ENCODE measurements around the gene TEKTIP1. TPM values are rescaled to one million over a fixed set of nuclear protein-coding genes. Genes with fewer than 3 reads are reported as not detected.

TEKTIP1 gene
- total RNA-seq, 1 experiment from 2014 or later: 1.3 TPM

DNA sequence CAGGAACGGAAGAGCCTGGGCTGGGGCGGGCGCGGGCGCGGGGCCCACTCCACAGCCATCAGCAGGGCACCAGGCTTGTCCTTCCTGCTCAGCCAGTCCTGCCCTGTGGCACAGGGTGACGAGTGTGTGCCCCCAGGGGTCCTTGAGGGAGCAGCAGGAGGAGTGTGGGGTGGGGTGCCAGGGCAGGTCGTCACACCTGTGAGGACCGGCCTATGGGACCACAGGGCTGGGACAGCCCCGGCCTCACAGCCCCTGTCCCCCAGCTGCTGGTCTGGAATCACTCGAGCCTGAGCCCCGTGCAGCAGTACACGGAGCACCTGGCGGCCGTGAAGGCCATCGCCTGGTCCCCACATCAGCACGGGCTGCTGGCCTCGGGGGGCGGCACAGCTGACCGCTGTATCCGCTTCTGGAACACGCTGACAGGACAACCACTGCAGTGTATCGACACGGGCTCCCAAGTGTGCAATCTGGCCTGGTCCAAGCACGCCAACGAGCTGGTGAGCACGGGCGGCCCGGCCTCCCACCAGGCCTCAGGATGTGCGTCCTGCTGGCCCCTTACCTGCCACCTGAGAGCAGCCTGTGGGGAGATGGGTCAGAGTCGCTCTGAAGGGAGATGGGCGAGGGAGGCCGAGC is 6.7 kb upstream of the TEKTIP1 start:
- no peak overlapping the region for H3K18ac ChIP-seq (ENCODE audit: insufficient read length, low read depth, low read length)
- no peak overlapping the region for H2BK15ac ChIP-seq (ENCODE audit: low read depth, low read length)
- no peaks in the 10 kb centered on the region for H3K27me3 Mint-ChIP-seq (ENCODE audit: low read depth)
- no peaks in the 10 kb centered on the region for H3K79me2 ChIP-seq (ENCODE audit: insufficient read depth, low read length)
- H3K56ac ChIP-seq (ENCODE audit: insufficient read length, low read depth, low read length): no peak overlapping the region
- WGBS (ENCODE audit: extremely low coverage, insufficient read length, low lambda C conversion rate): no CpG with 5 or more reads among the region's 33 CpGs
- no peak overlapping the region for H2AFZ ChIP-seq (ENCODE audit: low read length)
- no peak for DNase-seq
- H3K9me3 ChIP-seq (ENCODE audit: control insufficient read depth, low read depth, low read length): no peaks in the 10 kb centered on the region
- H3K9ac ChIP-seq (ENCODE audit: extremely low read depth, insufficient read length, low read length): no peak overlapping the region
- H3K4me1 ChIP-seq (ENCODE audit: insufficient read depth, low read length): no peaks in the 10 kb centered on the region
- no peak overlapping the region for H3K27ac ChIP-seq (ENCODE audit: insufficient read length, low read depth, low read length)
- H3K4me3 Mint-ChIP-seq: no peak overlapping the region; a peak in 1 of 5 replicates
- H3K23ac ChIP-seq (ENCODE audit: insufficient read length, low read depth, low read length): no peak overlapping the region
- no peaks in the 10 kb centered on the region for H3K79me1 ChIP-seq (ENCODE audit: insufficient read depth, low read depth, low read length, poor library complexity, severe bottlenecking)
- H2BK12ac ChIP-seq (ENCODE audit: insufficient read length, low read depth, low read length): no peak overlapping the region
- H4K20me1 ChIP-seq (ENCODE audit: control insufficient read depth, insufficient read depth, insufficient read length): no peaks in the 10 kb centered on the region
- H3K36me3 Mint-ChIP-seq (ENCODE audit: insufficient read depth in 1 of 3, low read depth in 3 of 3): peaks cover 17 to 43% (median 42%) of the 10 kb centered on the region in 3 experiments; a peak in 6 of 7 replicates
- no peaks in the 10 kb centered on the region for H3K27me3 ChIP-seq (ENCODE audit: insufficient read depth, low read length)
- no peak overlapping the region for H4K5ac ChIP-seq (ENCODE audit: insufficient read length, low read depth, low read length)
- H3T11ph ChIP-seq (ENCODE audit: low read length): no peak overlapping the region
- no peak overlapping the region for H3K4me2 ChIP-seq (ENCODE audit: insufficient read depth, insufficient read length, low read length)
- H4K8ac ChIP-seq (replicated peaks; ENCODE audit: insufficient read length, low read depth, low read length): no peak overlapping the region
- no peak overlapping the region for H2BK20ac ChIP-seq (ENCODE audit: low read depth, low read length, poor library complexity, severe bottlenecking)
- no peak overlapping the region for H3K4ac ChIP-seq (ENCODE audit: low read depth, low read length)
- H3K14ac ChIP-seq (ENCODE audit: insufficient read depth, low read length): no peak overlapping the region
- no peaks in the 10 kb centered on the region for H3K23me2 ChIP-seq (ENCODE audit: insufficient read length, low read depth, low read length, poor library complexity, severe bottlenecking)
- no peak overlapping the region for H2AK5ac ChIP-seq (ENCODE audit: insufficient read length, low read length)
- no peaks in the 10 kb centered on the region for H3K9me3 Mint-ChIP-seq
- no peak overlapping the region for H2BK120ac ChIP-seq (ENCODE audit: low read depth, low read length, poor library complexity, severe bottlenecking)
- no peak overlapping the region for H4K91ac ChIP-seq (ENCODE audit: insufficient read length, low read depth, low read length)
- no peak overlapping the region for H2BK5ac ChIP-seq (ENCODE audit: insufficient read length, low read length)
- TF ChIP-seq, protein P1, sequence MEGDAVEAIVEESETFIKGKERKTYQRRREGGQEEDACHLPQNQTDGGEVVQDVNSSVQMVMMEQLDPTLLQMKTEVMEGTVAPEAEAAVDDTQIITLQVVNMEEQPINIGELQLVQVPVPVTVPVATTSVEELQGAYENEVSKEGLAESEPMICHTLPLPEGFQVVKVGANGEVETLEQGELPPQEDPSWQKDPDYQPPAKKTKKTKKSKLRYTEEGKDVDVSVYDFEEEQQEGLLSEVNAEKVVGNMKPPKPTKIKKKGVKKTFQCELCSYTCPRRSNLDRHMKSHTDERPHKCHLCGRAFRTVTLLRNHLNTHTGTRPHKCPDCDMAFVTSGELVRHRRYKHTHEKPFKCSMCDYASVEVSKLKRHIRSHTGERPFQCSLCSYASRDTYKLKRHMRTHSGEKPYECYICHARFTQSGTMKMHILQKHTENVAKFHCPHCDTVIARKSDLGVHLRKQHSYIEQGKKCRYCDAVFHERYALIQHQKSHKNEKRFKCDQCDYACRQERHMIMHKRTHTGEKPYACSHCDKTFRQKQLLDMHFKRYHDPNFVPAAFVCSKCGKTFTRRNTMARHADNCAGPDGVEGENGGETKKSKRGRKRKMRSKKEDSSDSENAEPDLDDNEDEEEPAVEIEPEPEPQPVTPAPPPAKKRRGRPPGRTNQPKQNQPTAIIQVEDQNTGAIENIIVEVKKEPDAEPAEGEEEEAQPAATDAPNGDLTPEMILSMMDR (conservative IDR thresholded peaks at IDR 0.05): no peak
- no peak overlapping the region for H3K27ac Mint-ChIP-seq
- no peaks in the 10 kb centered on the region for H3K4me1 Mint-ChIP-seq
